HFFc6 (cell line): ENCODE measurements around the gene ATP1B1. TPM values are rescaled to one million over a fixed set of nuclear protein-coding genes. Genes with fewer than 3 reads are reported as not detected.

ENCODE experiments used
- DNase-seq: peaks from one replicate; pipeline ENCODE4 v3.0.0-alpha.2; 2018
- H3K27ac Mint-ChIP-seq: 2 replicates; pipeline ENCODE4 v1.8.0; 2020; ENCODE audit warnings: mild to moderate bottlenecking, mixed read lengths
- H3K27me3 Mint-ChIP-seq: 2 replicates; pipeline ENCODE4 v1.8.0; 2021; ENCODE audit warnings: mild to moderate bottlenecking, moderate library complexity, mixed read lengths; ENCODE audit not compliant: insufficient read depth
- H3K36me3 Mint-ChIP-seq: 2 replicates; pipeline ENCODE4 v1.8.0; 2021; ENCODE audit warnings: low read depth, mixed read lengths
- H3K4me1 Mint-ChIP-seq: 2 replicates; pipeline ENCODE4 v1.8.0; 2020; ENCODE audit warnings: low read depth, mixed read lengths
- H3K4me3 Mint-ChIP-seq: 2 replicates; pipeline ENCODE4 v1.8.0; 2020; ENCODE audit warnings: mild to moderate bottlenecking, moderate library complexity, mixed read lengths
- H3K9me3 Mint-ChIP-seq: 2 replicates; pipeline ENCODE4 v1.8.0; 2020; ENCODE audit warnings: mild to moderate bottlenecking, mixed read lengths
- CTCF ChIP-seq: fragments of 200-600 bp; sonication (generic); IDR thresholded peaks from 2 replicates; pipeline ENCODE4 v1.5.0; 2021; ENCODE audit warnings: antibody characterized with exemption, mild to moderate bottlenecking
- total RNA-seq, 6 experiments: library from RNA; stranded (reverse); fragmentation: NEBNext Ultra II Directional; extraction: Animal tissue kit (Norgen Biotek cat#: 25700); gene quantifications; 2 replicates in 1 of 6; 3 replicates in 5 of 6; pipeline ENCODE4 v1.2.3, GENCODE V29; 2021

Gene ATP1B1
- total RNA-seq, 6 experiments from 2014 or later: 30.6 to 48.5 (median 42.9) TPM

- Mint-ChIP-seq H3K9me3 (no peaks in the 10 kb centered on the region), H3K4me3 (peak overlapping the region; percentile 60), H3K36me3 (peaks cover 32% of the 10 kb centered on the region), H3K4me1 (peaks cover 83% of the 10 kb centered on the region), H3K27me3 (peaks cover 3% of the 10 kb centered on the region; the same call in 1 of the 2 replicates), H3K27ac (peak overlapping the region; percentile 97)
- no peak for DNase-seq
- no peak for TF ChIP-seq CTCF
These were observed 5.0 kb downstream of the ATP1B1 start for GRCh38 chr1:169111472-169111871.

GRCh38 chr1:169112241-169112640, 5.8 kb downstream of the ATP1B1 start:
- Mint-ChIP-seq H3K27me3 (peaks cover 3% of the 10 kb centered on the region; the same call in 1 of the 2 replicates), H3K9me3 (no peaks in the 10 kb centered on the region), H3K36me3 (peaks cover 40% of the 10 kb centered on the region), H3K27ac (peak overlapping the region; percentile 97), H3K4me1 (peaks cover 91% of the 10 kb centered on the region), H3K4me3 (peak overlapping the region; percentile 68)
- DNase-seq: peak; percentile 30
- TF ChIP-seq CTCF: no peak

GRCh38 chr1:169113613-169114119, 7.2 kb downstream of the ATP1B1 start:
- Mint-ChIP-seq H3K27ac (peak overlapping the region; percentile 97), H3K4me1 (peaks cover 93% of the 10 kb centered on the region), H3K27me3 (peaks cover 3% of the 10 kb centered on the region; the same call in 1 of the 2 replicates), H3K36me3 (peaks cover 44% of the 10 kb centered on the region), H3K9me3 (no peaks in the 10 kb centered on the region), H3K4me3 (peak overlapping the region; percentile 54)
- no peak for TF ChIP-seq CTCF
- peak; percentile 93 for DNase-seq

- DNase-seq: no peak
- Mint-ChIP-seq H3K27me3 (peaks cover 3% of the 10 kb centered on the region; the same call in 1 of the 2 replicates), H3K9me3 (no peaks in the 10 kb centered on the region), H3K4me3 (peak overlapping the region; percentile 12; the same call in 1 of the 2 replicates), H3K27ac (peak overlapping the region; percentile 81), H3K36me3 (peaks cover 44% of the 10 kb centered on the region), H3K4me1 (peaks cover 93% of the 10 kb centered on the region)
- no peak for TF ChIP-seq CTCF
These were observed 9.5 kb downstream of the ATP1B1 start for GRCh38 chr1:169115891-169116585.

- H3K27ac Mint-ChIP-seq: peak overlapping the region; percentile 42
These were observed 10.5 kb downstream of the ATP1B1 start for GRCh38 chr1:169117014-169117413.

More at GRCh38 chr1:169117014-169117413, 10.5 kb downstream of the ATP1B1 start:
- Mint-ChIP-seq H3K27me3 (peaks cover 3% of the 10 kb centered on the region; the same call in 1 of the 2 replicates), H3K9me3 (no peaks in the 10 kb centered on the region), H3K4me1 (peaks cover 93% of the 10 kb centered on the region), H3K36me3 (peaks cover 44% of the 10 kb centered on the region), H3K4me3 (no peak overlapping the region)
- no peak for TF ChIP-seq CTCF
- DNase-seq: no peak
